NCI-H226 (cell line): ENCODE results near the gene DLEC1.
"Not testable (repeated sequence)": the region's sequence is repeated elsewhere in the genome, so short reads cannot be mapped to it uniquely, and the experiment has no call there.

ENCODE experiments used
- DNase-seq: peaks from one replicate; pipeline ENCODE4 v3.0.0-alpha.2; 2015

Gene DLEC1

DNA sequence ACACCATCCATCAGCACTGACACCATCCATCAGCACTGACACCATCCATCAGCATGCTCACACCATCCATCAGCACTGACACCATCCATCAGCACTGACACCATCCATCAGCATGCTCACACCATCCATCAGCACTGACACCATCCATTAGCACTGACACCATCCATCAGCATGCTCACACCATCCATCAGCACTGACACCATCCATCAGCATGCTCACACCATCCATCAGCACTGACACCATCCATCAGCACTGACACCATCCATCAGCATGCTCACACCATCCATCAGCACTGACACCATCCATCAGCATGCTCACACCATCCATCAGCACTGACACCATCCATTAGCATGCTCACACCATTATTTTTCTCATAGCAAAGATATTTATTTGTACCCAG, 48.3 kb downstream of the DLEC1 start:
- not testable (repeated sequence) for DNase-seq

DNA sequence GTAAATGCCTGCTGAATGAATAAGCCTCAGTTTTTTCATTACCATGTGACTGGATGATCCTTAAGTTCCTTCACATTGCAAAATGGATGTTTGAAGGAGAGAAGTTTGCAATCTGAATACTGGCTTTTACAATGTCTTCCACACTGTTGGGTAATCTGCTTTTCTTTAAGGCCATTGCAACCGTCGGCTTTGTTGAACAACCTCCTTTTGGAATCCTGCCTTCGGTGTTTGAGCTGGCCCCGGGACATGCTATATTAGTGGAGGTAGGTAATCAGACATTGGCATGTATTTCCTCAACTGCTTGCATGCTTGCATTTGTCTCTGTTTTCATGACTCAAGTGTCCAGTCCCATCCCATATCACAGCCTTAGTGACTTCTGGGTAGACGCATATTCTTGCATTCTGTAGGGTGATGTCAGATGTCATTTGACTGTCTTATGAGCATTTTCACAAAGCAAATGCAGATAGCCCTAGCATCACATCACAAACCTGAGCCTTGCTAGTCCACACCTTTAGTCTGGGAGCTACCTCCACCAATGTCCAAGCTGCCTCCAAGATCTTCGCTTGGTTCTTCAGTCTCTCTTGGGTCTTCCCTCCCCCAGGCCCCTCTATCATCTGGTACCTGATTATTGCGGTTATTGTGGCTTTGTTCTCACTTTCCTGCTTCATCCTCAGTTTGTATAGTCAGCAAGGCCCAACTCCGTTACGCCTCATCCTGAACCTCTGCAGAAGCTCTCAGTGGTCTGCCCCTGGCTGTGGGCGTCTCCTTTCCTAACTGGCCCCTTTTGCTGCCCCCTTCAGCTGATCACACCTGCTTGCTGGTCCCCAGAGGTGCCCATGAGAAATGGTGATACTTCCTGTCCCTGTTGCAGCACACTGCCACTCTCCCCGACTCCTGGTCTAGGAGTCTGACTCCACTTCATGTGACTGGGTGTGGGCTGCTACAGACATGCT, 49.4 kb downstream of the DLEC1 start:
- no peak for DNase-seq

DNA sequence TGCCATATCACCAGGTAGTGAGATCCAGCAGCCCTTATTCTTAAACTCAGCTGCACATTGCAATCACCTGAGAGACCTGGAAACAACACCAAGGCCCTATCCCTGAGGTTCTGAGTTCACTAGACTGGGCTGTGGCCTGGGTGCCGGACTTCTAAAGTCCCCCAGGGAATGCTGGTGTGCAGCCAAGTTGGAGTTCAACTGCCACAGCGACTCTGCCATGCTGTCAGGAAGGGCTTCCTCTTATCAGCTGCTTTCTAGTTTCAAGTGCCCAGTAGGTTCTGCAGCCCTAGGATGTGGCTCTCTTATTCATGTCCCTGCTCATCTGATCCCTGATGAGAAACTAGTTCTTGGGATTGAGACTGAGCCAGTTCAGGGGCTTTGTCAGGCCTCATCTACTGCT, 50.2 kb downstream of the DLEC1 start:
- DNase-seq = no peak

DNA sequence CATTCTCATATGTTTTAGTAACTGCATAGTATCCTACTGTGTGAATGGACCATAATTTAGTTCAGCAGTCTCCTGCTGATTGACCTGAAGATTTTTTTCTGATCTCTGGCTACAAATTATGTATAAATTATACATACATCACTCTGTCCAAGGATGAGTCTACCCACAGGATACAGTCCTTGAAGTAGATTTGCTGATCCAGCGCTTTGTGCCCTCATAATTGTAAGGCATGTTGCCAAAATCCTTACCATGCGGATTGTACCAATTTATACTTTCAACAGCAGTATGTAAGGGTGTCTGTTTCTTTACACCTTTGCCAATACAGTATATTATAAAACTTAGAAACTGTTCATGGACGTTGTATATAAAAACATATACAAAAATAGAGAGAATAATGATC, 51.4 kb downstream of the DLEC1 start:
- no peak for DNase-seq

DNA sequence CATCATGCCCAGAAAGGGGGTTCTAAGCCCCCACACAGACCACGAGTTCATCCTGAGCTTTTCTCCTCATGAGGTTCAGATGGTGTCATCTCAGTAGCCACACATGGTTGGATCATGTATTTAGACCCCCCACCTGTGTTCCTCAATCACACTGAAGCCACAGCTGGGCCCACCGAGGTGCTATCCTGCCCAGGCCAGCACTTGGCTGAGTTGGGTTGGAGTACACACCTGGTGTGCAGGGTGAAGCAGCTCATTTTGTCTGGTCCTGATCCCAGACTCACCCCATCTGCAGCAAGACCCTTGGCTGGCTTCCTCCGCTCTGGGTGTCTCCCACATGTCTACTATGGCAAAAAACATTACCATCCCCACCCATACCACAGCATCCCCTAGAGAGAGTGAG, 56.0 kb downstream of the DLEC1 start:
- DNase-seq = no peak

DNA sequence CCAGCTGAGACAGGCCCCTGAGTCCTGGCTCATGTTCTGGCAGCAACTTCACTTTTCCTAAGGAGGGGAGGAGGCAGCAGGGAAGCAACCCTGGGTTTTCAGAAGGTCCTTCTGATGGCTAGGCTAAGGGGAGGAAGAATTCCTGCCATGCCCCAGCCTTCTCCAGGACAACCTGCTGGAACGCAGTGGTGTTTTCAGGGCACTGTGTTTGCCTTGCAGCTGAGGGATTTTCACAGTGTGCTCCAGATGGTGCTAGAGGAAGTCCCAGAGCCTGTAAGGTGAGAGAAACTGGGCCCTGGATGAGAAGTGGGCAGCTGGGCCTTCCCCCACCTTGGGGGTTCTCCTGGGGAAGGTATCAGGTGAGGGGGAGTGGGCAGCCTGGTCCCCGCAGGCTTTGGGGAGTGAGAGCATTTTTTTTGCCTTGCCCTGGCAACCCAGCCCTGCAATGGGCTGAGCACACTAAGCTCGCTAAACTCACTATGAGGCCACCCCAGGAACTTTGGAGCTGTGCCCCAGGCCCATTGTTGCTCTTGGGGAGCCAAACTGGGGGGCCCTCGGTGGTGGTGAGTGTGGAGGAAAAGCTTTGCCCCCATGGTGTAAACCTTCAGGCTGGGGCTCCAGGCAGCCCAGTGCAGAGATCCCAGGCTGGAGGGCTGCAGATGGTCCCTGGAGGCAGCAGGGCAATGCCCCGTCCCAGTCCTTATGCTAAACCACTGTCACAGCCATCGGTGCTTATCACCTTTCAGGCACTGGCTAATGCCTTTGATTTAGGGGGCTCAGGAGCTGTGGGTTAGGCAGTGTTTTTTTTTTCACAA, 56.9 kb downstream of the DLEC1 start:
- DNase-seq = no peak

DNA sequence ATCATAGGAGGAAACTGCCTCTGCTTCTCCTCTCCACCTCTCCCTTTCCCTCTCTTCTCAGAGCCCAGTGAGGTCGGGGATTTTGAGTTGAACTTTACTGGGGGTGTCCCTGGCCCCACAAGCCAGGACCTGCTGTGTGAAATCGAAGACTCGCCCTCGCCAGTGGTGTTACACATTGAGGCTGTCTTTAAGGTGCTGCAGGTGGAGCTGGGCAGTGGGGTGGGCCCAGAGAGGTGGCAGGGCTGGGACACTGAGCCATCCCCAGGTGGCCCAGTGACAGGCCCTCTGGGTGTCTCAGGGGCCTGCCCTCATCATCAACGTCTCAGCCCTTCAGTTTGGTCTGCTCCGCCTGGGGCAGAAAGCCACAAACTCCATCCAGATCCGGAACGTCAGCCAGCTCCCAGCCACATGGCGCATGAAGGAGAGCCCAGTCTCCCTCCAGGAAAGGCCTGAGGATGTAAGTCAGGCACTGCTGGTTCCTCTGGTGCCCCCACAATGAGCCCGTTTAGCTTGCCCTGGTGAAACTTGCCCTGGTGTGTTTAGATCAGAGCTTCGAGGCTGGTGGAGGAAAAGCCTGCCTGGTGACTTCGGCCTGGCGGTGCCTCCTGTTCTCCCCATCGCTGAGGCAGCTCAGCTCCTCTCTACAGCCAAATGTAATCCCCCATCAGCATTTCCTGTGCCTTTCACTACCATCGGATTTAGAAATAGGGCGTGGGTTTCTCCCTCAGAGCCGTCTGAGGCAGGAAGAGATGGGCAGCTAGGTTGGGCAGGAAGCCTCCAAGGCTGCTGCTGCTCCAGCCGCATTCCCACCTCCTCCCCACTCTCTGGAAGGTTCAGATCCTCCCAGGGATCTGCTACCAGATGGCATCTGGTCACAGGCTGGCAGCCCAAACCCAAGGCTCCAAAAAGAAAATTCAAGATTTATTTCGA, 58.7 kb downstream of the DLEC1 start:
- no peak for DNase-seq

DNA sequence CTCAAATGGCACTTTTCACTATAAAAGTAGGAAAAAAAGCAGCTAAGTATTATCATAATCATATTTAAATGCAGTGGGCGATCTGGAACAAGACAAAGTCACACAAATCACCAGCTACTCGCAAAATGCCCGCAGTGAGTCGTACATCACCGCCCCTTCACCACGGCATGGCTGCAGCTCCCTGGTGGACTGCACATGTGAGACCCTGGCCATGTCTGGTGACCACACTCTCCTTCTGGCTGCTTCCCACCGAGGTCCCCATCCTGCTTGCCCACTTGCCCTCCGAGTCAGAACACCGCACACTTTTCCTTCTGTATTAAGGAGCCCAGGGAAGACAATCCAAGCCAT, 59.3 kb downstream of the DLEC1 start:
- no peak for DNase-seq

DNA sequence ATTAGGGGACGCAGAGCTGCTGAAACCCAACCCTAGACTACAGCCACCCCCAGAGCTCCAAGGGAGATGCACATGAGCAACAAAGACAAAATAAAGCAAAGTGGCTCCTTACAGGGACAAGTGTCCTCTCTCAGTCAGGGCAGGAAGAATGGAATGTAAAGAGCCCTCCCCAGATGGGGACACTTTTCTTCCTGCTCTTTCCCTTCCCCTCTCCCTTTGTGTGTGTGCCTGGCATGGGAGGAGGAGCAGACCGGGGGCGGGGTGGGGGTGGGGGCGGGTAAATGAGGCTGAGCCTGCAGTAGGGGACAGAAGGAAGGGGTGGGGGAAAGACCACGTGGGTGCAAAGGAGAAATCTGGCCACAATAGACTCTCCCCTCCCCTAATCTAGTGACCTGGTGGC, 60.5 kb downstream of the DLEC1 start:
- DNase-seq = no peak

DNA sequence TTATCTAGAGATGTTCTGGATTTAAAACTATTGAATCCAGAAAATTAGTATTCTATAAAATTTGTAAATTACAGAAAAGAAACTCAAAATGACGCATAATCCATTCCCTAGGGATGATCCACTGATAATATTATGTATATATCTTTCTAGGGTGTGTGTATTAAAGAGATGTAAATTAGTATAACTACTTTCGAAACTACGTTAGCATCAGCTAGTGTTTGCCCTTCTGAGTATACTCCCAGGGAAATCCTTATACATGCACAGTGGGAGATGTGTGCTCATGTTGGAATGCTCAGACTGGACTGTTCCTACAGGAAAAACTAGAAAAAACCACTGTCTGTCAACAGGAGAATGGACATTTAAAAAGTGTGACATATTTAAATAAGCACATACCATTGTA, 61.5 kb downstream of the DLEC1 start:
- no peak for DNase-seq

DNA sequence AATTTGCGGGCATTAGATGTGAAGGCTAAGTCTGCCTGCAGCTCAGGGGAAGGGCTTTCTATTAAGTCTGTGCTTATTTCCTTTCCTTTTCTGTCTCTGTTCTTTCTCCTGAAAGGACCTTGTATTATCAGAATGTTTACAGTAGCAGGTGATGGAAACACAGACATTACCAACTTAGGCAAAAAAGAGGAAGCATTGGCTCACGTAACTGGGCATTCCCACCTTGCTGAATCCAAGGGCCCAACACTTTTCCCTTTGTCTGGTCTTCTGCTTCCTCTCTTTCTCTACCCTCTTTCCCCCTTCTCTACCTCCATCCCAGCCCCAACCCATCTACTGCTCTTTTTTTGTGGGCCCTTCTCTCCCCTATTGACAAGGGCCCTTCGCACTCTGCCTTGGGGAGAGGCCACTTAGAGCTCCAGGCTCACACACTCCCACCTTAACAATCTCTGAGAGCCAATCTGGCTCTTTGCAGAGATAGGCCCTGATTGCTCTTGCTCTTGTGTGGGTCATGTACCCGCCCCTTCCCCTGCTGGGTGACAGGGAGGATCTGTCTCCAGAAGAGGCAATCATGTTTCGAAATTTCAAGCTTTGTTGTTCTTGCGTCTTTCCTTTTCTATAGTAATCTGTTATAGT, 62.9 kb downstream of the DLEC1 start:
- DNase-seq = no peak

DNA sequence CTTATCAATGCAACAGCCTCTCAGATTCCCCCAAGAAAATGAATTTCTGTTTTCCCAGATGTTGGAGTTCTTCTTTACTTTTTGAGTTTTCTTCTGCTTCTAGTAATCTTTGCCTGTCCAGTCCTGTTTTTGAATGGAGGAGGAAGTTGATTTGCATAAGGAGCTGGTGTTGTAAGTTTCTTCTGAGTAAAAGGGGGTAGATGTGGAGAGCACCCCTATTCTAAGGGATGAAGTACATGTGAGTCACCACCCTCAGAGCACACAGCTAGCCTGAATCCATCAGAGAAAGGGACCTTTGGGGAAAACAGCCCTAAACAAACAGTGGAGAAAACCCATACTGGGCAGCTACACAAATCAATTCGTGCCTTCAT, 63.4 kb downstream of the DLEC1 start:
- DNase-seq = no peak

DNA sequence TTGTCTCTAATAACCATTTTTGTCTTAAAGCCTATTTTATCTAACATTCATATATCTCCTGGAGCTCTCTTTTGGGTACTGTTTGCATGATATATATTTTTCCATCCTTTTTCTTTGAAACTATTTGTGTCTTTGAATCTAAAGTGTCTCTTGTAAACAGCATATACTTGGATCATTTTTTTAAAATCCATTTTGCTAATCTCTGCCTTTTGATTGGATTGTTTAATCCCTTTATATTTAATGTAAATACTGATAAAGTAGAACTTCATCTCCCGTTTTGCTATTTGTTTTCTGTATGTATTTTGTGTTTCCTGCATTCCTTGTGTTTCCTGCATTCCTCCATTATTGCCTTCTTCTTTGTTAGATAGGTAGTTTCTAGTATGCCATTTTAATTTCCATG, 66.5 kb downstream of the DLEC1 start:
- no peak for DNase-seq

DNA sequence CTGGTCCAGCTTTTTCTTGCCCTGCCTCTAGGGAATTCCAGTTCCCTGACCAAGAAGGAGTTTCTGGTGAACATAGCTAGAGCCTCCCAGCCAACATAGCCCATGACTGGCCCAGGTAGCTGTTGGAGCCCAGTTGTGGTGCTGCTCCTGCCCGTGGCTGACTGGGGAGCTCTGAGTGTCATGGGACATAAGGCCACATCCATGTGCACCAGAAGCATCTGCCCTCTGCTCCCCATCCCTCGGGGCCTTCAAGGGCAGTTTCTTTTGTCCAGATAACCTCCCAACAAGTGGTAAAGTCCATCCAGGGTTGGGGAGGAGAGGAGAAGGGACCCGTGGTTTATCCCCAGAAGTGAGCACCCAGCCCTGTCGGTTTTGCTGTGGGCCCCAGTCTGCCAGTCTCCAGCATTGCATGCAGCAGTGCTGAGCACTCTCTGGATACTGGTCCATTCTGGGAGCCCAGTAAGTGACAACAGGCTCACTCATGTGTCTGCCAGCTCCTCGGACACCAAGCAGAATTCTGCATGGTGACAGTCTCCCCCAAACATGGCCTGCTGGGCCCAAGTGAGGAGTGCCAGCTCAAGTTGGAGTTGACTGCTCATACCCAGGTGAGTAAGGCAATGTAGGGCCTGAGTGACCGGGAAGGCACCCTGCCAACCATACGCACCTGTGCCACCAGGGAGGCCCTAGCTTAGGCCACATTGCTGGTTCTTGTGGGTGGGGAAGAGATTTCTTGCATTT, 69.1 kb downstream of the DLEC1 start:
- DNase-seq = no peak

DNA sequence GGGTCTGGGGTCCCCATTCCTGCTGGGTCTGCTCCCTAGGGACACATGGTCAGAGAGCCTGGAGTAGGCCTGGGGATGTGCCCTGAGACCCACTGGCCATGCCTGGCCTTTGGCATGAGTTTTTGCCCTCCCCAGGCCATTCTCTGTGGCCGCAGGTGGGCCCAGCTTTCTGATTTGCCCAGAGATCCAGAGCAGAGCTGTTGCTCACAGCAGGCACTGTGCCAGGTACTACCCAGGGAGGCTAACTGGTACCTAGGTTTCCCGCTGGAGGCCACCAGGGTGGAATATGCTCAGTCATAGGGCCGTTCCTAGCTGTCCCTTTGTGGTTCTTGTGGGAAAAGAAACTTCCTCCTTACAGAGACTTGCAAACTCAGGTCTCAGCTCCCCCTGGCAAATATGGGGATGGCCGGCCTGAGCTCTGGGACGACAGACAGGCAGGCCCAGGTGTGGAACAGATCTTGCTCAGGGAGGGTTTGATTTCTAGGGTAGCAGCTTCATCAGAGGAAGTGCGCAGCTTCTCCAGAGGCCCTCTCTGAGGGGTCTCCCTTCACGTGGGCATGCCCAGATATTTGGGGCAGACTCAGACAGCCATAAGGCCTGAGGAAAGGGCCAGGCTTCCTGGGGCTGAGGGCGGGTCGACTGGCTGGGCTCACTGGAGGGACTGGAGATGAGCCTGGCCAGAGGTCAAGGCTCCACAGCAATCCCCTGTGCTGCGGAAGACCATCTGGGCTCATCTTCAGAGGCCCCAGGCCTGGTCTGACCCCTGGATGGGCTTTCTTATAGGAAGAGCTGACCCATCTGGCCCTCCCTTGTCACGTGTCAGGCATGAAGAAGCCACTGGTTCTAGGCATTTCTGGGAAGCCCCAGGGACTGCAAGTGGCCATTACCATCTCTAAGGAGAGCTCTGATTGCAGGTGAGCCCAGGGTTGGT, 69.9 kb downstream of the DLEC1 start:
- DNase-seq = no peak

DNA sequence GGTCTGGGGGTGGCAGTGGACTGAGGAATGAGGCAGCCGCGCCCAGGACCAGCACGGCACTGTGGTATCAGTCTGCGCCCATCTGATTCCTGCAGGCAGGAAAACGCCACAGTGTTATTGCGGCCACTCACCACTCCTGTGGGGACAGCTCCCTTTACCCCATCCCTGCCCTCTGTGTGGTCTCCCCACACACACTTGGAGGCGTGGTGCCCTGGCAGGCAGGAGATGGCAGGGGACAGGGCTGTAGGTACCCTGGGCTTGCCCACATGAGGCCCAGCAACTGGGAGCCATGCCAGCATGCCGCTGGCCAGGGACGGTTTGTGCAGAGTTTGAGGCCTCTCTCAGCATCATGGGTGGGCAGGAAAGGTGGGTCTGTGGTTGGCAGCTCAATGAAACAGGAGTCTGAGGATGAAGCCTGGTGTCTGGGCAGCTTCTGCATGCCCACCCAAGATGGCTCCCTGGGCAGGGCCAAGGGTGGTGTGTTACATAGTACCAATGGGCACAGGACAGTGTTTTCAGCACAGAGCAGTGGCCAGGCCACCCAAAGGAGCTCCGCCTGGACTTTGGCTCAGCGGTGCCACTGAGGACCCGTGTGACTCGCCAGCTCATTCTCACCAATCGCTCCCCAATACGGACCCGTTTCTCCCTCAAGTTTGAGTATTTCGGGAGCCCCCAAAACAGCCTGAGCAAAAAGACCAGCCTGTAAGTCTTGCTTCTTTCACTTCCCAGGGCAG, 70.7 kb downstream of the DLEC1 start:
- DNase-seq = no peak

DNA sequence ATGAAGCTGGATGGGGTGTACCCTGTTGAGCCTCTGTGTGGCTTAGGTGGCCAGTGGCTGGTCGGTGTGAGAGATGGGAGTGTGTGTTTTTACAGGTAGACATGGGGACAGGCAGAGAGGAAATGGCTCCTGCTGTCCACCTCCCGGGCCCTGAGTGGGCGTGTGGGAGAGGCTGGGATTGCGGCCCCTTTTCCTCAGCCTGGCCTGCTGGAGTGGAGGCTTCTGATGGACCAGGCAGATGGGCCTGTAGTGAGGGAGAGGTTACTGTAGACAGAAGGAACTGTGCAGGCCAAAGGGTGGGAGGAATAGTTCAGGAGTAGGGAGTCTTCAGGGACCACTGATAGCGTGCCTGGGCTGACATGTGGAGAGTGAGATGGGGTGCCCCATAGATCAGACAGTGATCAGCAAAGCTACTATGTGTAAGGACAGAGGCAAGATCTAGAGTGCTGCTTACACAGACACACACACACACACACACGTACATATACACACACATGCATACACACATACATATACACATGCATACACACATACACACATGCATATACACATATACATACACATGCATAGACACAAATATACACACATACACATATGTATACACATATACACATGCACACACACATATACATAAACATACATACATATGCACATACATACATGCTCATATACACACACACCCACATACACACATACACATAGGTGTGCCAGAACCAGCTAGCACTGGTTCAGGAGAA, 71.5 kb downstream of the DLEC1 start:
- DNase-seq = no peak

DNA sequence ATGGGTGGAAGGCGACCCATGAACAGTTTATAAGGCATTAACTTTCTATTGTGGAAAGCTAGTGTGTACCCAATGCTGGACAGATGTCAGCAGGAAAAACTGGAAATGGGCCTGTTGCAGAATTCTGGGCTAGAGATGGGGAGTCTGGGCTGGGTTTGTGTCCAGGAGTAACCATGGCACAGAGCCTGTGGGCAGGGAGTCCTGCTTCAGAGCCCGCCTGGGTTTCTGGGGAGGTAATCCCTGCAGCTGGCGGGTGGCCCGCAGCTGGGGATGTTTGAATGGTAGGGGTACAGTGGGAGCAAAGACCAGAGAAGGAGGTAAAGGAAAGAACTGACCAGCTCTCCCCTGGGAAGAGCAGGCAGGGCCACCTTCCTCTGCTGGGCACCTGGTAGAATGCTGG, 72.2 kb downstream of the DLEC1 start:
- no peak for DNase-seq

DNA sequence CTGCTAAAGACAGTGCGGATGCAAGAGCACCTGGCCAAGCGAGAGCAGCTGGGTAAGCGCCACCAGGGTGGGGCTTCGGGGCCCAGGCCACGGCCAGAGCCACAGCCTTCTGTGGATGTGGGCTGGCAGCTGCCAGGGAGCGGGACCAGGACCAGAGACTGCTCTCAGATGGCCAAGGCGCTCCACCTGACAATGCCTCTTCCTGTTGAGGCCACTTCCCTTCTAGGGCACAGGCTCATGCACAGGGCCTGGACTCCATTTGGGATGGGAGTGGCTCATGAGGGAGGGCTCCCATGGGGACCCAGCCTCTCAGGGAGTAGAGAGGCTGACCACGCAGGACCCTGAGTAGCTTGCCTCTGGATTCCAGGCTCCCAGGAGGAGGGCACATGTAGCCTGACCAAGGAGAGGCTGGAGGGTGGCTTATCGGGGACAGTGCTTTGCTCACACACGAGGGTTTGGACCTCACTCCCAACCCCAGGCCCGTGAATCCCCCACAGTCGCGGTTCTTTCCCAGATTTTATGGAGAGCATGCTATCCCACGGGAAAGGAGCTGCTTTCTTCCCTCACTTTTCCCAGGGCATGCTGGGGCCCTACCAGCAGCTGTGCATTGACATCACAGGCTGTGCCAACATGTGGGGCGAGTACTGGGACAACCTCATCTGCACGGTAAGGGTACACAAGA, 72.8 kb downstream of the DLEC1 start:
- DNase-seq = no peak
